ENCODE results near the gene LRMDA.

LRMDA gene

DNA sequence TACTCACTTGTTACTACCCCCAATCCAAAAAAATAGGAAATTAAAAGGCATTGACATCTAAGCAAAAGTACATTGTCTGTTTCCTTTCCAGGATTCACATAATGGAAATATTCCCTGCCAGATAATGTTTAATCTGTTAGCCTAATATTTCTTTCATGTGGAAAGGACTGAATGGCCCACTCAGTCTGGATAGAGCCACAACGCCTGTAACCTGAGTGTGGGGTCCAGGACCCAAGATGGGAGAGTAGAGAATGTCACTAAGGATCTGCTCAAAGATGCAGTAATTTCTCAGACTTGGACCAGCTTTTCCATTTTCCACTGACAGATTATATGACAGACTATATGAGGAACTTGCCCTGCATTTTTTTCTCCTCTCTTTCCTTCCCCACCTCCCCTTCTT is 1117.3 kb downstream of the LRMDA start:
- no peak overlapping the region for H3K4me3 ChIP-seq (ENCODE audit: low read depth, low read length)

DNA sequence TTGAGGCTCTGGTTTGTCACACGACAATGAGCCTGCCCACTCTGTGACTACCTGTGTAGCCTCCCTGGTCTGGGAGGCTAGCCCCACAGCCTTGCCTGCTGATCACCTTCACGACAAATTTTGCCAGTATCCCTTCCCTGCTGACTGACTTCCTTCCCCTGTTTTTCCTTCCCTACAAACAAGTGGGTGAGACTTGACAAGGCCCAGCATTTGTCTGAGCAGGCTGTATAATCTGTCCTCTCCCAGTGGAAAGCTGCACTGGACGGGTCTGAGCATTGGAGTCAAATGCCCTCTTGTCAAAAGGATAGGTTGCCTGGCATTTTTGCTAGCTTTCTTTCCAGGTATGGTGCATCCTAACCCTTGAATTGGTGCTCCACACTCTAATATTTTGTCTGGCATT is 1117.7 kb downstream of the LRMDA start:
- no peak overlapping the region for H3K4me3 ChIP-seq (ENCODE audit: low read depth, low read length)

- no peak overlapping the region for H3K4me3 ChIP-seq (ENCODE audit: low read depth, low read length)
Measured at GRCh38 chr10:76550806-76551205, 1119.4 kb downstream of the LRMDA start.

DNA sequence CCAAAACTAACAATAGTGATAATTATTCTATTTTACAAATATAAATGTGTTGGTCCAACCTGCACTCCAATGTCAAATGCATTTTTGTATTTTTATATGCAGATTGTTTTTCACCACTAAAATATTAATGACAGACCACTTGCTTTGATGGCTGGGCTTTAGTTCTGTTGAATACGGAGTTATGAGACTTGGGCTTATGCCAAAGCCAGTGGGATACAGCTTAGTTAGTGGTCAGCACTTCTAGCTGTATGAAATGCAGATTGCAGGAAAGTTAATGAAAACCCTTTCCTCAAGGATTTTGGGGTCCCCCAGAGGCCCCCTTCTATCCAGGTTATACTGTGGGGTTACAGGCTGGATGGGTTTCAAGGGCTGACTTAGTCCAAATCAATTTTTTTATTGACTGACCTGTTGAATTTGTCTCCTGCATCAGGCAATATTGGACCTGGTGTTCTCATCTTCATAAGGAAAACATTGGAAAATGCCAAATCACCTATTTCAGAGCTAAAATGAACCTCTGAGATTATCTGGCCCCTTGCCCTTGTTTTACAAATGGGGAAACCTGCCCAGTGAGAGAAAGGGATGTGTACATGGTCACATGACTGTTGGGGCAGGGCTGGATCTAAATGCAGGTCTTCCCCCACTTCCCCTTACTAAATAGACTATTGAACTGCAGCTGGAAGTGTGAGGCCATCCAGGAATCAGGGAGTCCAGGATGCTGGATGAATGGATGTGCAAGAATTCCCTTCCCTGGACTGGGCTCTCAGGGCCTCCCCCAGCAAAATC is 1120.9 kb downstream of the LRMDA start:
- no peak overlapping the region for H3K4me3 ChIP-seq (ENCODE audit: low read depth, low read length)

DNA sequence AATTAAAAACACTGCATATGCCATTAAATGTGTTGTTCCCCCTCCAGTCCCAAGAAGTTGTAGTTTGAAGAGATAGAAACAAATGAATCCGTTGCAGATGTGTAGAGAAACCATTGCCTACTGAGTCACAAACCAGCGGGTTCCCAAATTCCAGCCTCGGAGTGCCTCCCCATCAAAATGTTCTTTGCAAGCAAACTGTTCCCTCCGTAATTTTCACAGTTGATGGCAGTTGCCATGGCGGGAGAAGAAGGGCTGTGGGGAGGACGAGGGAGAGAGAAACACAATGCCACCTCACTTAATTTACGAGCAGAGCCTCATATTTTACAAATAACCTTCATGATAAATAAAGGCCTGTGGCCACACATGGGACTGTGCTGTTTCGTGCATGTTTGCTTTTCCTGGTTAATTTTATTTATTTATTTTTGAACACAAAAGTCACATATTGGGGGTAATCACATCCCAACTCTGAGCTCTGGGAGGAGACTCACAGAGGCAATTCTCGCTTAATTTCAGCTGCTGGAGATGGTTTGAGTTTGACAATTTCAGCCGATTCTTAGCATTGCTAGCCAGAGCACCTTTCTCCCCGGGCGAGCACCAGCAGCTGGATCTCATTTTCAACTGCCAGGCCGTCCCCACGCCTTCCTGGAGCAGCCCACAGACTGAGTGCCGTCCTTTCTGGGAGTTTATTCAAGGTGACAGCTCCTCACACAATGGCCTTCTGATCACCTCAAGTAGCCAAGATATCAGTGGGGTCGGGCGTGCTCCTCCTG is 1122.0 kb downstream of the LRMDA start:
- no peak overlapping the region for H3K4me3 ChIP-seq (ENCODE audit: low read depth, low read length)

DNA sequence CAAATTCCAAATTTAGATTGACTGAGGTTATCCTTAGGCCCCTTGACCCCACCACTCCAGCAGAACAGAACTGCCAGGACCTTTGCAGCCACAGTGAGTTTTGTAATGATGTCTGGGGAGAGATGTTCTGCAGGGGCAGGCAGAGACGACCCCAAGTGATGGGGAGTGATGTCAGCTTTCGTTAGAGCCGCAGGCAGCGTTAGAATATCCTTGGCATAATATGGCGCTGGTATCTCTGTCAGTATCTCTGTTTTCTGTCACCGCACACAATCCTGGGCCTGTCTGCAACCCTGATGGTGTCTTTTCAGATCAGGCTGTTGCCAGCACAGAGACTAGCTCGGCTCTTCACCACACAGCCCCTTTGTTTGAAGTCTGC is 1122.6 kb downstream of the LRMDA start:
- H3K4me3 ChIP-seq (ENCODE audit: low read depth, low read length) = no peak overlapping the region

DNA sequence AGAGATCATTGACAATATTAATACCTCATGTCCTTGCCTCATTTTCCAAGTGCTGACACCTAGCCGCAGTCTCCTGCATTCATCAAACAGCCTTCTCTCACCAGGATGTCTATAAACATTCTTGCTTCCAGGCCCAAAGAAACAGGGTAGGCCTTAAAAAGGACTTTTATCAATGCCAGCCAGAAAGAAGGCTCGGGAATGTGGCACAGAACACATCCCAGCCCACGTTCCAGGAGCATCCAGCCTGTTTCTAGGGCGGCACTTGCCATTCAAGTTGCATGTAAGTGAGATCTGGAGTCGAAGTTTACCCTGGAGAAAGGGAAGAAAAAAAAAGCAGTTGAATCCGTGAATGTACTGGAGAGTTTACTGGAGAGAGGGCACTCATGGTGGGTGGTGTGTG is 1123.1 kb downstream of the LRMDA start:
- H3K4me3 ChIP-seq (ENCODE audit: low read depth, low read length) = no peak overlapping the region

- no peak overlapping the region for H3K4me3 ChIP-seq (ENCODE audit: low read depth, low read length)
Measured at GRCh38 chr10:76555067-76555670, 1123.7 kb downstream of the LRMDA start.

DNA sequence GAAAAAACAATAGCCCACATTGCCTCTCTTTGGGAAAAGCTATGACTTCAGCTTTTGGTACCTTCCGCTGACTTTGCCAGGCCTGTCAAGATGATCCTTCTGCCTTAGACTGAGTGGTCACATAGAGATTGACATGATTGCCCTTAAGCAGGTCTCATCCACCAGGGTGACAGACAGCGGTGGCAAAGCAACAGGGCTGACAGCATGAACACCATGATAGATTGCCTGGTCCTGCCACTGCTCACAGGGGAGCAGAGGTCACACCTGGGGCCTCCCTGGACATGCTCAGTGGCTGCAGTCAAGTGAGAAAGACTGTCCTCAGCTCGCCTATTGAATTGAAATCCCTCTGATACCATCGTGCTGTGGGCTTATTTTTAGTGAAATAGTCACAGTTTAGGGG is 1125.9 kb downstream of the LRMDA start:
- no peak overlapping the region for H3K4me3 ChIP-seq (ENCODE audit: low read depth, low read length)

GRCh38 chr10:76558586-76558985 is 1127.2 kb downstream of the LRMDA start:
- H3K4me3 ChIP-seq (ENCODE audit: low read depth, low read length) = no peak overlapping the region

- no peak overlapping the region for H3K4me3 ChIP-seq (ENCODE audit: low read depth, low read length)
Measured at GRCh38 chr10:76558996-76559891, 1127.8 kb downstream of the LRMDA start.

DNA sequence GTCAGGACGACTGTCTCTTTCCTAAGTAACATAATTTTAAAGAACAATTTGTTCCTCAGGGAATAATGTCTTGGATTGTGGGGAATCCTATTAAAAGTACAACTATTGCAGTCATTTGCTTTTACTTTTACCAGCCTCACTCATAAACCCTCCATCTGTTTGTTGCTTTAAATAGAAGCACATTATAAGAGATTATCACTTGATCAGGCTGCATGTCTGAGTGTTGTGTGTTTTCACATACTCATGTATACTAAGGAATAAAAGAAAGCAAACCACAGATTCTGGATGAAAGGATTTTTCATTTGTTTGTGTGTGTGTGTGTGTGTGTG is 1128.4 kb downstream of the LRMDA start:
- no peak overlapping the region for H3K4me3 ChIP-seq (ENCODE audit: low read depth, low read length)

- no peak overlapping the region for H3K4me3 ChIP-seq (ENCODE audit: low read depth, low read length)
Measured at GRCh38 chr10:76560338-76560737, 1128.9 kb downstream of the LRMDA start.

DNA sequence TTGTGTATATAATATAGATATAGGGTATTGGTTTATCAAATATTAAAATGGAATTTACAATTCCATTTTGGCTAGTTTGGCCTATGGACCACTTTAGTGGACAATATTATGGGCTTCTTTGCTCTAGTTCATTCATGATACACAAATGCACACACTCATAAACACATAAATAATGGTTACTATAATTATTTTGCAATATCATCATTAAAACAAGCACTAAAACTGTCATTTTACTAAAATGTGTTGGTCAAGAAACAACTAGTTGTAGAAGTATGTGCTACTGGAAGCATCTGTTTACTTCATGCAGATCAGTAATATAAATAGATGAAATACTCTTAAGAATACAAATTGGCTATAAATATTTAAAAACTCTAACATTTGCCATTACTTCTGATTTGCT is 1131.9 kb downstream of the LRMDA start:
- no peak overlapping the region for H3K4me3 ChIP-seq (ENCODE audit: low read depth, low read length)

DNA sequence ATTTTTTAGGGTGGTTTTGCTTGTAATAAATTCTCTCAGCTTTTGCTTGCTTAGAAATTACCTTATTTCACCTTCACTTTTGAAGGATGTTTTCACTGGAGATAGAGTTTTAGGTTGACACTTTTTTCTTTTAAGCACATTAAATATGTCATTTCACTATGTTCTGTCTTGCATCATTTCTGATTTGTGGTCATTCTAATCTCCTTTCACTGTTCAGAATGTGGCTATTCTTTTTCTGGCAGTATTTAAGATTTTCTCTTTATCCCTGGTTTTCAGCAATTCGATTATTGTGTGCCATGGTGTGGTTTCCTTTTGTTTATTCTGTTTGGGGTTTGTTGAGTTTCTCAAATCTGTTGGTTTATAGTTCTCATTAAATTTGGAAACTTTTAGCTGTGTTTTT is 1140.6 kb downstream of the LRMDA start:
- H3K4me3 ChIP-seq (ENCODE audit: low read depth, low read length) = no peak overlapping the region

GRCh38 chr10:76576276-76576962 is 1145.0 kb downstream of the LRMDA start:
- H3K4me3 ChIP-seq (ENCODE audit: low read depth, low read length) = no peak overlapping the region

DNA sequence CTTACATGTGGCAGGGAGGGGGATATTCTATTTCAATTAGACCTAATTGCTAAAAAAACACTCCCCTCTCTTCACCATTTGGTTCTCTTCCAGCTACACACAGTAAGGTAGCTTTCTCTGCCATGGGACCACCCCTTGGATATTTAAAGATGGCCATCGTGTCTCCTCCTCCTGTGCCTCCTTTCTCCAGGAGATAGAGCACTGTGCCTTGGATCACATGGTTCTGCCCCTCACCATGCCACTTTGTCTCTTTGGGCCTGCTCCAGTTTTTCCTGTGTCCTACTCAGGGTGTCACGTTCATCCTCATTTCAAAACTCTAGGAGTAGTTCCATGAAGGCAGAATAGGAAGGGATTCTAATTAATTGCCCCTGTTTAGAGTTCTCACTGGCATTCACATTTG is 1146.0 kb downstream of the LRMDA start:
- H3K4me3 ChIP-seq (ENCODE audit: low read depth, low read length) = no peak overlapping the region

DNA sequence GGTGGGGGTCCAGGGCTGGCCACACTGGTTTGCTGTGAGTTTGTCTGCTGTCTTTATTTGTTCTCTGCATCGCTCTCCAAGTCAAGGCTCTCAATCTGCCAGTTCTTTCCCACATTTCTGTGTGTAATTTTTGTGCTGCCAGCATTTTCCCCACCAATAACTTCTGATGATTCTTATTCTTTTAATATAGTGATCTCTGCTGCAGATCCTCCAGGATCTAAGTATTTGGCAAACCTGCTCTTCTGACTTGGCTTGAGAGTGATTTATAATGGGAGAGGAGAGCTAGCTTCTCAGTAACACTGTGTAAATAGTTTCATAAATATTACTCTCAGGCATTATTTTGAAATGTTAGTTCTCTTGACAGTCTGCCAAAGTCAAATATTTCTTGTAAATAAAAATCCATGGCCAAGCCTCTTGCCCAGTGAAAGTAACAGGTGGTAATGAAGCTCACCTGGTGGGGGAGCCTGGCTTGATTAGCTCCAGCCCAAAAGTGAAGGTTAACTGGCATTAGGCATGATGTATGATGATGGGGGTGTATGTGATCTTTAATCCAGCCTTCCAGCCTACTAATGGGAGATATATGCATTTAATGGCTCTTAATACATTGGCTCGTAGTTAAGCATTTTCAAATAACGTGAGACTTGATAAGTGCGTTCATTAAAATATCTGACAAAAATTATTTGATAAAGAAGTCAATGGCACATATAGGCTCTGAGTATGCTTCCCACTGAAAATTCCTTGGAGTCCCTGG is 1150.3 kb downstream of the LRMDA start:
- no peak overlapping the region for H3K4me3 ChIP-seq (ENCODE audit: low read depth, low read length)

- no peak overlapping the region for H3K4me3 ChIP-seq (ENCODE audit: low read depth, low read length)
Measured at GRCh38 chr10:76582531-76582930, 1151.1 kb downstream of the LRMDA start.

- no peak overlapping the region for H3K4me3 ChIP-seq (ENCODE audit: low read depth, low read length)
Measured at GRCh38 chr10:76583711-76584161, 1152.3 kb downstream of the LRMDA start.
